NCI-H1694 (cell line): ENCODE results near the gene SOHLH1.

Experiments
- DNase-seq: peaks from one replicate; lab custom pipeline; 2025; lab: John Stamatoyannopoulos, UW

The SOHLH1 gene

GRCh38 chr9:135703726-135704125 lies 4.4 kb upstream of the SOHLH1 start:
- DNase-seq, result no peak

- no peak for DNase-seq
Observed at GRCh38 chr9:135701959-135702721, 2.9 kb upstream of the SOHLH1 start, which contains the start of gene KCNT1. TSS of gene KCNT1 (plus strand) at chr9:135702185. CDS start at chr9:135702259, 74 bp downstream.

DNA sequence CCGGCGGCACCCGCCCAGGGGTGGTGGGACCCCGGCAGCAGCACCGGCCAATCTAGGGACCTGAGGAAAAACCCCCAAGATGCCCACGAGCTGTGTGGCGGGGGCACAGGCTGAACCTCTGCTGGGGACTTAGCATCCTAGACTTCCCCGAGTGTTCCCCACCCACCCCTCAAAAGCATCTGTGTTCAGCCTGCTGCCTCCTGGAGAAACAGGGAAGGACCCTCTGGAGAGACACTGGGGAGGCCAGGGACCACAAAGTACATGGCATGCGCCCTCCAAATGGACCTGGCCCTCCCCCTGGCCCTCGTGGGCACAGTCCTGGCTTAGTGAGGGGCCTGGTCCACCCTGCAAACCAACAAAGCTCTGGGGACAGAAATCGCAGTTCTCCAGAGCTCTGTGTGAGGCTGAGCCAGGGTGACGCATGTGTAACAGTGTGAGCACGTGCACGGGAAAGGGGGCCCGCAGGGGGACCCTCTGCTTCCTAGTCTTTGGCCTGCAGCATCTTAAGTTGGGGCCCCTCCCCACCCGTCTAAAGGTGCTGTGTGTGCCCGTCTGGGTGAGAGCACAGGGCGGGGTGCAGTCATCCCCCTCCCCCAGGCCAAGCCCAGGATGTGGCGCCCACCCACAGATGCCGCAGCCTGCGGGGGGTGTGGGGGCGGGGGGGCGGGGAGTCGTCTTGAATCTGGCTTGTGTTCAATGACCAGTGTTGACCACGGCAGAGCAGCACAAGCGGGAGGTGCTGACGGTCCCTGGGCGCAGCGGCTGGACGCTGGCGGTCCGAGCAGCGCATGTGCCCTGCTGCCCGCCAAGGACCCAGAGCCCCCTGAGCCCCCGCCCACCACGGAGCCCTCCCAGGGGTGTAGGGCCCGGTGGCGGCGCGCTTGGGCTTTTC lies 2.0 kb upstream of the SOHLH1 start:
- DNase-seq, result no peak

DNA sequence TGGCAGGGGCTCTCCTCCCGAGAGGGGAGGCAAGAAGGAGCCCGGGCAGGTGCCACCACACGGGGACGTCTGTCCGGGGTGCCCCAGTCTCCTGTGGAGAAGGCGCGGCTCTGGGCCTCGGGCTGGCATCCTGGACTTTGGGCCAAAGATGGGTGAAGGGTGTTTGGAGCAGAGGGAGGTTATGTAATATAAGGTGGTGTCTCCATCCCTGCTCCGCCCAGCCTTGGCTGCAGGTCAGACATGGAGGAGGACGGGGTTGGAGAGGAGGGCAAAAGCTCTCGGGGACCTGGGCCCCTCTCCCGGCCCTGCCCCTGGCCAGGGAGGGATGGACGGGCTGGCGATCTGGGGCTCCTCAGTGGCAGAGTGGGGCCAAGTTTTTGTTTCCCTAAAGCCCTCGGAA lies 1.2 kb upstream of the SOHLH1 start:
- DNase-seq, result no peak

- DNase-seq, result no peak
Observed at GRCh38 chr9:135698767-135699166, 514 bp downstream of the SOHLH1 start.

DNA sequence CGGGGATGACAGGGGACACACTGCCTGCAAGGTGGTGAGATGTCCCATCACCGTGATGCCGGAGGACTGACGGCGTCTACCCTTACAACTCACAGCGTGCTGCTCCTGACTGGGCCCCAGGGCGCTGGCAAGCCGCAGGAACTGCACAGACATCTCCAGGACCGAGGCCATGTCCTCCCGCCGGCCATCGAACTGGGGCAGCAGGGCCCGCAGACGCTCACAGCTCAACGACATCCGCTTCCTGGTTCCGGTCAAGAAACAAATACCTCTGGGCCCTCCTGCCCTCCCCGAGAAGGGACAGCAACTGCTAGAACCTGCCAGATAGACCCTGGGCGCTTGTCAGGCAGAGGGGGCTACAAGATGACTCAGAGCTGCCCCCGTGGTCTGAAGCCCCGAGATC lies 1.0 kb downstream of the SOHLH1 start:
- DNase-seq, result no peak

DNA sequence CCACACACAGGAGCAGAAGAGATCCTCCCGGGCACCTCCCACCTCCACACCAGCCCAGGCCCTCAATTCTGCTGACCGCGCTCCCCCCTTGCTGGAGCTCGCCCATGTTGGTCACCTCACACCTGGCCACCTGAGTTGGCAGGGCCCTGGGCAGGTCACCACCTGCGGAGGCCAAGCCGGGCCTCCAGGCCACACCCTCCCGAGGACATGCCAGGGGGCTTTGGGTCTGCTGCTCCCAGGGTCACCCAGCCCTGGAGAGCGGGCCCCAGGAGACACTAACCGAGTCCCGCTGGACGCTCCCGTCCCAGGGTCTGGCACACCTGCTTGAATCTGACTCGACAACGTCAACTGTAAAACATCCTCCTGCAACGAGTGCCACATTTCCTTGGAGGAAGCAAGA lies 2.1 kb downstream of the SOHLH1 start:
- no peak for DNase-seq

DNA sequence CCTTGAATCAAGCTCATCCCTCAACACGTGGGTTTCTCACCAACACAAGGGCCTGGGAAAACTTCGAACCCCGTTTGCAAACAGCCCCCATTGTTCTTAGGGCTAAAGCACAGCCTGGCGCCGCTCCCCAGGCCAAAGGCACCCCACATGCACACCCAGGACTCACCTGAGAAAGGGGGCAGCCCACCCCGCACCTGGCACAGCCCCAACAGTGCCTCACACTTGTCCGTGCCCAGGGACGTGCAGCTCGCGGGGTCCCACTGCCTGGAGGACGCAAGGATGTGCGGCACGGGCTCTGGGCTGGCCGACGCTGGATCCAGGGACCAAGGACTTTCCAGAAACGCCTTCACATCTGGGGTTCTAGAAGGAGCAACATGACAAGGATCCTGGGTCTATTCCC lies 2.8 kb downstream of the SOHLH1 start:
- DNase-seq, result no peak

- DNase-seq, result no peak
Observed at GRCh38 chr9:135695642-135696041, 3.6 kb downstream of the SOHLH1 start.

DNA sequence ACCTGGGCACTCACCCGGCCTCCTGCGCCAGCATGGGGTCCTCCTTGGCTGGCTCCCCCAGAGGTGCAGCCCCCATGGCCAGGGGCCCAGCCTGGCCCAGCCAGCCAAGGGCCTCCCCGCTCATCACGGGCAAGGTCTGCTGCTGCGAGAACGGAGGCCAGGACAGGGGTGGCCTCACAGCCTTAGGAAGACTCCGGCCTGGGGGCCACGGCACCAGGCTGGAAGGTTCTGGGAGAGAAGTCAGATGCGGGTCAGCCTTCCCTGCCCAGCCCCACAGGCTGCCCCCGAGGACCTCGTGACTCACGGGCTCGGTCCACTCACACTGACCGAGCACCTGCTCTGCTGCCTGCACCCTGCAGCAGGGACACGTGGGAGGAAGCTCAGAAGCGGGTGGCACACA lies 4.2 kb downstream of the SOHLH1 start:
- DNase-seq, result no peak

DNA sequence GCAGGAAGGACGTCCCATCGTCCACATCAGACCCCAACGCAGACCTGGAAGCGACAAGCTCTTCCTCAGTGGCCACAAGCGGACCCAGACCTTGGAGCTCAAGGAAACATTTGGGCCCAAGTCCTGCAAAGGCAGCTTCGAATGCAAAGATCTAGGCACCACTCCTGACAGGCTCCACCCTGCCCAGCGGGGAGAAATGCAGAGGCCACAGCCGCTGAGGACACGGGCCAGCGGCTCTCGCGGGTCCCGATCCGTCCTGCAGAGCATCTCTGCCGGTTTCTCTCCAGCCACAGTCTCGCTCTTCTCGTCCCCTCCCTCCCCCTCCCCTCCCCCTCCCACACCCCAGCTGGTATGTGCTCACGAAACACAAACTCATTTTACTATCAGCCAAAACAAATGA lies 4.9 kb downstream of the SOHLH1 start:
- DNase-seq, result no peak

DNA sequence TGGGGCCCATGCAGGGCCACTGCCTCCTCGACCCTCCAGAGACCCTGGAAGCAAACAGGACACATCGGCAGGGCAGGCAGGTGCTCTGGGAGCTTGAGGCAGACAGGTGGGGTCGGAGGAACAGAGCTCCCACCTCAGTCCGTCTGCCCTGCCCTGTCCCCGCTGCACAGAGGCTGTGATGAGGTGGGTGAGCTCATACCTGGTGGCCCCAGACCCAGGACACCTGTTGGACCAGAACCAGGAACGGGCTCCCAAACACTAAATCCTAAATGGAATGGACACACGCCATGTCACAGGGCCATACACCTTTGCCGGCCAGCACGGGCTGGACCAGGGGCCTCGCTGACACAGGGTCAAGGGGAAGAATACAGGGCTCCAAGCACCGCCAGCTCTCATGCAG lies 5.5 kb downstream of the SOHLH1 start:
- no peak for DNase-seq

GRCh38 chr9:135693265-135693664 lies 6.0 kb downstream of the SOHLH1 start:
- DNase-seq, result no peak

- no peak for DNase-seq
Observed at GRCh38 chr9:135692410-135692809, 6.9 kb downstream of the SOHLH1 start.

- DNase-seq, result no peak
Observed at GRCh38 chr9:135690836-135691570, 8.3 kb downstream of the SOHLH1 start.

GRCh38 chr9:135689011-135689410 lies 10.3 kb downstream of the SOHLH1 start:
- no peak for DNase-seq

GRCh38 chr9:135687216-135687615 lies 12.1 kb downstream of the SOHLH1 start:
- DNase-seq, result no peak

- no peak for DNase-seq
Observed at GRCh38 chr9:135684691-135685090, 14.6 kb downstream of the SOHLH1 start.

DNA sequence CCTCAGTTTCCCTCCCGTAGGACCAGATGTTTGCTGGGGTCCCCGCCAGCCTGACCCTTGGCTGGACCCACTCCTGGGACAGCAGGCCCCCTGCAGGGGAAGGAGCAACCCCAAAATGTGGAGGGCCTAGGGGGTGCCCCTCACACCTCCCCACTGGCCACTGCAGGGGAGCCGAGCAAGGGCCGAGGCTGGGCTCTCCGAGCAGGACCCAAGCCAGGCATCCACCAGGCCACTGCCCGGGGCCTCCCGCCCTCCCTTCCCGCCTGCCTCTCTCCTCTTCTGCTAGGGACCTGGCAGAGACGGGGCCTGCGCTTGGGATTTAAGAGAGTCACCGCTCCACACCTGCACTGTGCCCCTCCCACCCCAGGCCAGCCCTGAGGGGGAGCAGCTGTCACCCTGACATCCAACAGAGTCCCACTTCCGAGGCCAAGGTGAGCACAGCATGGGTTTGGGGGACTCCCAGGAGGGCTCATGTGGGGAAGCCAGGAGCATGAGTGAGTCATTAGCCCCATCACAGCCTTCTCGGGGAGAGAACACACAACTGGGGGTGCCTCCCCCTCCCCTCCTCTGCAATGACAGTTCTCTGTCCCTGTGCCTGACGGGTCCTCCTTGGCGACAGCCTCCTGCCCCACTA lies 15.8 kb downstream of the SOHLH1 start:
- DNase-seq, result no peak

GRCh38 chr9:135681161-135681560 lies 18.1 kb downstream of the SOHLH1 start:
- DNase-seq, result no peak

DNA sequence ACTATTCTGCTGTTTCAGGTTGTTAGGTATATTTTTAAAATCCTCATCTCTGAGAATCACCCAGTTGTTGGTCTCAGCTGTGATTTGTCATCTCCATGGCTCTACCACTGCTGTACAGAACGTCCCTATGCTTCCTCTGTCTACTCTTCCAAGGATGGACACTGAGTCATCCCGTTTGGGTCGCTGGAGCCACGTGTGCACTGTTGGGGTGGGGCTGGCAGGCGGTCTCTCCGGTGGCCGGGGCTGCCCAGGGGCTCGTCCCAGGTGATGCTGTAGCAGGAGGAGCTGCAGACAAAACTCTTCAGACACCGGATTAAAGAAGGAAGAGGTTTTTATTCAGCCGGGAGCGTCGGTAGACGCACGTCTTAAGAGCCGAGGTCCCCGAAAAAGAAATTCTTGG lies 19.2 kb downstream of the SOHLH1 start:
- DNase-seq, result no peak
